Measurements from ENCODE around the gene CDC42BPA. TPM values are rescaled to one million over a fixed set of nuclear protein-coding genes. Genes with fewer than 3 reads are reported as not detected.

The CDC42BPA gene
- total and polyA plus RNA-seq, 7 experiments from 2014 or later, result 0.05 to 2.0 (median 1.2) TPM; not detected in 1

- ChIA-PET CTCF (no interaction called here), POLR2A (interaction anchor here (1.5 kb wide), 1 partner anchor 26 kb away, joined by 5 read pairs; the partner anchor contains the start of gene COQ8A)
- Histone ChIP-seq H3K4me3 (ENCODE audit: low read length) (no peak overlapping the region), H3K27ac (ENCODE audit: low read depth, low read length) (no peak overlapping the region), H3K36me3 (ENCODE audit: control insufficient read depth in 2 of 3, insufficient read depth in 3 of 3, low read length in 3 of 3) (peaks cover 0 to 87% (median 0%) of the 10 kb centered on the region in 3 experiments), H3K27me3 (ENCODE audit: control insufficient read depth in 2 of 2, insufficient read depth in 2 of 2, low read length in 2 of 2) (no peaks in the 10 kb centered on the region), H3K9me3 (ENCODE audit: control insufficient read depth in 2 of 3, low read length in 3 of 3) (no peaks in the 10 kb centered on the region), H3K4me1 (ENCODE audit: control insufficient read depth in 2 of 2, insufficient read depth in 2 of 2, low read length in 2 of 2) (no peaks in the 10 kb centered on the region)
- peaks cover 8 to 51% (median 42%) of the 10 kb centered on the region in 5 donors for H3K36me3 Mint-ChIP-seq
- intact Hi-C loops (cut with micrococcal nuclease), result no loop called here
- DNase-seq (no peak), ATAC-seq (no peak)
- H3K4me1 Mint-ChIP-seq, result peaks cover 0 to 11% (median 3%) of the 10 kb centered on the region in 7 donors
- H3K4me3 Mint-ChIP-seq, result no peak overlapping the region
- no peaks in the 10 kb centered on the region for H3K27me3 Mint-ChIP-seq
- peak overlapping the region in 1 of 9 donors; percentile 26 for H3K27ac Mint-ChIP-seq
- peaks cover 0 to 10% (median 1%) of the 10 kb centered on the region in 11 donors for H3K9me3 Mint-ChIP-seq
Measured at GRCh38 chr1:226965581-226966440, 352.5 kb downstream of the CDC42BPA start.

DNA sequence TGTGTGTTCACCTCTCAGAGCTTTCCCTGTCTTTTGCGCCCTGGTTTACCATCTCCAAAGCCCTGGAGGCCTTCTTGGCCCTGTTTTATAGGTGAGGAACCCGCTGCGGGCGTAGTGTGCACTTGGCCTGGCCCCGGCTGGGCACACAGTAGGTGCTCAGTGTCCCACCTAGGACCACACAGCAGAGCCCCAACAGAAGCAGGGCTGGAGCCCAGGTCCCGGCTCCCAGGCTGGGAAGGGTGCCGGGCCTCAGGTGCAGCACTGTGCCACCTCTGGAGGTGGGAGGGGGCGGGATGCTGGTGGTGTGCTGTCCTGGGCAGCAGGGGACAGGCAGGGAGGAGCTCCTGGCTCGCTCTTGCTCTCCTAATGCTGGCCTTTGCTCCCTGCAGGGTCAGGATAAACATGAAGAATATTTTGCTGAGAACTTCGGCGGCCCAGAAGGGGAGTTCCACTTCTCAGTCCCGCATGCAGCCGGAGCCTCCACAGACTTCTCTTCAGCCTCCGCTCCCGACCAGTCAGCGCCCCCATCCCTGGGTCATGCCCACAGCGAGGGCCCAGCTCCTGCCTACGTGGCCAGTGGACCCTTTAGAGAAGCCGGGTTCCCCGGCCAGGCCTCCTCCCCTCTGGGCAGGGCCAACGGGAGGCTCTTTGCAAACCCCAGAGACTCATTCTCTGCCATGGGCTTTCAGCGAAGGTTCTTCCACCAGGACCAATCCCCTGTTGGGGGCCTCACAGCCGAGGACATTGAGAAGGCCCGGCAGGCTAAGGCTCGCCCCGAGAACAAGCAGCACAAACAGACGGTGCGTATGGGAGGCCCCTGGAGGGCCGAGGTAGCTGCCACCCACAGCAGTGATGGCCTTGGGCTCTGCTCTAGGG lies 353.4 kb downstream of the CDC42BPA start:
- no peaks in the 10 kb centered on the region for H3K4me1 ChIP-seq (ENCODE audit: control insufficient read depth in 2 of 2, insufficient read depth in 2 of 2, low read length in 2 of 2)
- no peaks in the 10 kb centered on the region for H3K9me3 ChIP-seq (ENCODE audit: control insufficient read depth in 2 of 3, low read length in 3 of 3)
- H3K4me3 Mint-ChIP-seq, result no peak overlapping the region
- peaks cover 0 to 8% (median 1%) of the 10 kb centered on the region in 11 donors for H3K9me3 Mint-ChIP-seq
- no peaks in the 10 kb centered on the region for H3K27me3 ChIP-seq (ENCODE audit: control insufficient read depth in 2 of 2, insufficient read depth in 2 of 2, low read length in 2 of 2)
- H3K4me3 ChIP-seq (ENCODE audit: low read length), result no peak overlapping the region
- no peak for ATAC-seq
- peaks cover 6 to 46% (median 34%) of the 10 kb centered on the region in 5 donors for H3K36me3 Mint-ChIP-seq
- no peak for DNase-seq
- H3K4me1 Mint-ChIP-seq, result peaks cover 0 to 12% (median 3%) of the 10 kb centered on the region in 7 donors
- ChIA-PET POLR2A (interaction anchor here (1.5 kb wide), 1 partner anchor 25 kb away, joined by 5 read pairs; the partner anchor contains the start of gene COQ8A), CTCF (no interaction called here)
- intact Hi-C loops (cut with micrococcal nuclease), result no loop called here
- no peak overlapping the region for H3K27ac ChIP-seq (ENCODE audit: low read depth, low read length)
- H3K27me3 Mint-ChIP-seq, result no peaks in the 10 kb centered on the region
- H3K36me3 ChIP-seq (ENCODE audit: control insufficient read depth in 2 of 3, insufficient read depth in 3 of 3, low read length in 3 of 3), result peaks cover 0 to 81% (median 0%) of the 10 kb centered on the region in 3 experiments
- H3K27ac Mint-ChIP-seq, result peak overlapping the region in 1 of 9 donors; percentile 26

GRCh38 chr1:226964068-226964425 lies 354.2 kb downstream of the CDC42BPA start:
- ATAC-seq, result peak; percentile 42
- Histone ChIP-seq H3K36me3 (ENCODE audit: control insufficient read depth in 2 of 3, insufficient read depth in 3 of 3, low read length in 3 of 3) (peaks cover 0 to 74% (median 0%) of the 10 kb centered on the region in 3 experiments), H3K4me1 (ENCODE audit: control insufficient read depth in 2 of 2, insufficient read depth in 2 of 2, low read length in 2 of 2) (peaks cover 0 to 2% of the 10 kb centered on the region in 2 donors), H3K4me3 (ENCODE audit: low read length) (no peak overlapping the region), H3K27me3 (ENCODE audit: control insufficient read depth in 2 of 2, insufficient read depth in 2 of 2, low read length in 2 of 2) (no peaks in the 10 kb centered on the region), H3K27ac (ENCODE audit: low read depth, low read length) (no peak overlapping the region), H3K9me3 (ENCODE audit: control insufficient read depth in 2 of 3, low read length in 3 of 3) (no peaks in the 10 kb centered on the region)
- H3K36me3 Mint-ChIP-seq, result peaks cover 0 to 42% (median 34%) of the 10 kb centered on the region in 5 donors
- no peak overlapping the region for H3K4me3 Mint-ChIP-seq
- peaks cover 1 to 16% (median 10%) of the 10 kb centered on the region in 7 donors for H3K4me1 Mint-ChIP-seq
- POLR2A ChIA-PET, result interaction anchor here (1.5 kb wide), 1 partner anchor 25 kb away, joined by 5 read pairs; the partner anchor contains the start of gene COQ8A
- CTCF ChIA-PET, result no interaction called here
- intact Hi-C loops (cut with micrococcal nuclease), result no loop called here
- H3K27me3 Mint-ChIP-seq, result no peaks in the 10 kb centered on the region
- H3K27ac Mint-ChIP-seq, result peak overlapping the region in 1 of 9 donors; percentile 8
- DNase-seq, result no peak
- peaks cover 0 to 8% (median 0%) of the 10 kb centered on the region in 11 donors for H3K9me3 Mint-ChIP-seq

DNA sequence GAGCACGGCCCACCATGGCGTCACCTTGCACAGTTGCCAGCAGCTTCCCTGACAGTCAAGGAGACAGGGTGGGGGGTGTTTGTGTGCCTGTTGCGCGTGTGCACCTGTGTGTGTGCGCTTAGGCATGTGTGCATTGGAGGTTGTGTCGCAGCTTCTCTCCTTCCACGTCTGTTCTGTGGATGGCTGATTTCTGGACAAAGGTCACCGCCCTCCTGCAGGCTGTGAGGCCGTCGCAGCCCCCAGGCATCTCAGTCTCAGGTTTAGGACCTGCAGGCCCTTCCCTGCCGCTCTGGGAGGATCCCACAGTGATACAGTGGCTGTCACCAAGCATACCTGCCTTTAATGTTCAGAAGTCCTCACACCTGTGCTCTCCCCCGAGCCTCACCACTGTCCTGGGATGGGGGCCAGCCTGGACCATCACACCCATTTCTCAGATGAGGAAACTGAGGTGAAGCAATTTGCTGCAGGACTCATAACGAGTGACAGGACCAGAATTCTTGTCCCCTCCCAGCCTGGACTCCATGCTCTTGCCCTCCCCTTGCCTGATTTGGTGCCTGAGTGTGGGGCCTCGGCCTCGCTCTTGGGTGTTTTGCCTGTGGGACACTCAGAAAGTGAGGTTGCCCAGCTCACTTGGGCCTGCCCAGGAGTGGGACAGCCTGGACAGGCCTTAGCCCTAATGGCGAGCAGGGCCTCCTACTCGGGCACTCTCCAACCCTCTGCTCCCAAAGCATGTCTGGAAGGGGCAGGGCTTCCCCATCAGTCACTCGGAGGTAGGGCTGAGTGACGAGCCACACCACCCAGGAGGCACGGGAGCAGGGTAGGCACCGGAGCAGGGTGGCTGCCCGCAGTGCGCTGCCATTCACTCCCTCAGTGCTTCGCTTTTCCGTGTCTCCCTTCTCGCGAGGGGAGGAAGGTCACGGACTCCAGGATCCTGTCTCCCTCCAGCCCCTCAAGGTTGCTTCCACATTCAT lies 355.6 kb downstream of the CDC42BPA start:
- H3K4me3 ChIP-seq (ENCODE audit: low read length), result no peak overlapping the region
- Mint-ChIP-seq H3K27me3 (no peaks in the 10 kb centered on the region), H3K4me1 (peaks cover 3 to 27% (median 23%) of the 10 kb centered on the region in 7 donors), H3K4me3 (no peak overlapping the region), H3K9me3 (peaks cover 0 to 11% (median 0%) of the 10 kb centered on the region in 11 donors), H3K27ac (no peak overlapping the region), H3K36me3 (peaks cover 0 to 43% (median 35%) of the 10 kb centered on the region in 5 donors)
- ATAC-seq (no peak), DNase-seq (no peak)
- no peak overlapping the region for H3K27ac ChIP-seq (ENCODE audit: low read depth, low read length)
- peaks cover 0 to 8% of the 10 kb centered on the region in 2 donors for H3K4me1 ChIP-seq (ENCODE audit: control insufficient read depth in 2 of 2, insufficient read depth in 2 of 2, low read length in 2 of 2)
- no peaks in the 10 kb centered on the region for H3K27me3 ChIP-seq (ENCODE audit: control insufficient read depth in 2 of 2, insufficient read depth in 2 of 2, low read length in 2 of 2)
- ChIA-PET POLR2A (interaction anchor here (0.5 kb wide), 1 partner anchor 503 kb away, joined by 3 read pairs; no protein-coding TSS in a partner anchor), CTCF (no interaction called here)
- intact Hi-C loops (cut with micrococcal nuclease), result no loop called here
- H3K36me3 ChIP-seq (ENCODE audit: control insufficient read depth in 2 of 3, insufficient read depth in 3 of 3, low read length in 3 of 3), result peaks cover 0 to 63% (median 0%) of the 10 kb centered on the region in 3 experiments
- no peaks in the 10 kb centered on the region for H3K9me3 ChIP-seq (ENCODE audit: control insufficient read depth in 2 of 3, low read length in 3 of 3)

- intact Hi-C loops (cut with micrococcal nuclease), result no loop called here
- Mint-ChIP-seq H3K9me3 (peaks cover 0 to 15% (median 0%) of the 10 kb centered on the region in 11 donors), H3K4me3 (no peak overlapping the region), H3K4me1 (peaks cover 3 to 30% (median 24%) of the 10 kb centered on the region in 7 donors), H3K27ac (no peak overlapping the region), H3K27me3 (no peaks in the 10 kb centered on the region), H3K36me3 (peaks cover 0 to 35% (median 27%) of the 10 kb centered on the region in 5 donors)
- Histone ChIP-seq H3K4me1 (ENCODE audit: control insufficient read depth in 2 of 2, insufficient read depth in 2 of 2, low read length in 2 of 2) (peaks cover 0 to 8% of the 10 kb centered on the region in 2 donors), H3K9me3 (ENCODE audit: control insufficient read depth in 2 of 3, low read length in 3 of 3) (no peaks in the 10 kb centered on the region), H3K4me3 (ENCODE audit: low read length) (no peak overlapping the region), H3K27me3 (ENCODE audit: control insufficient read depth in 2 of 2, insufficient read depth in 2 of 2, low read length in 2 of 2) (no peaks in the 10 kb centered on the region), H3K27ac (ENCODE audit: low read depth, low read length) (no peak overlapping the region), H3K36me3 (ENCODE audit: control insufficient read depth in 2 of 3, insufficient read depth in 3 of 3, low read length in 3 of 3) (peaks cover 0 to 50% (median 0%) of the 10 kb centered on the region in 3 experiments)
- CTCF ChIA-PET, result no interaction called here
- DNase-seq (no peak), ATAC-seq (no peak)
- POLR2A ChIA-PET, result no interaction called here
Measured at GRCh38 chr1:226960944-226961765, 357.1 kb downstream of the CDC42BPA start.

All from naive thymus-derived CD4-positive, alpha-beta T cell (primary cell).